ENCODE measurements around the gene MCRIP2.

GRCh38 chr16:694863-695354, 53.3 kb downstream of the MCRIP2 start:
- TF ChIP-seq POLR2A (IDR thresholded peaks at IDR 0.05; ENCODE audit: low read depth, low read length) (no peak), TAF1 (IDR thresholded peaks at IDR 0.05; ENCODE audit: low read depth, low read length) (no peak)
